Muscle of leg (tissue), 11 donors: Measurements from ENCODE around the gene CAMTA1. TPM values are rescaled to one million over a fixed set of nuclear protein-coding genes. Genes with fewer than 3 reads are reported as not detected.
A peak's percentile ranks its signal among the peaks of the same experiment; 100 is the strongest.

Source experiments
- DNase-seq: peaks from one replicate; pipeline ENCODE4 v3.0.0; 2013
- H3K27ac ChIP-seq: one replicate; pipeline ENCODE4 v1.5.1; 2013; ENCODE audit warnings: mild to moderate bottlenecking, low read length, control low read depth
- H3K27me3 ChIP-seq: one replicate; pipeline ENCODE4 v1.6.1; 2013; ENCODE audit warnings: low read length; ENCODE audit not compliant: control insufficient read depth, insufficient read depth
- H3K36me3 ChIP-seq: one replicate; pipeline ENCODE4 v1.6.1; 2013; ENCODE audit warnings: low read length; ENCODE audit not compliant: control insufficient read depth, insufficient read depth
- H3K4me1 ChIP-seq: one replicate; pipeline ENCODE4 v1.6.1; 2013; ENCODE audit warnings: low read length; ENCODE audit not compliant: control insufficient read depth, insufficient read depth
- H3K4me3 ChIP-seq: one replicate; pipeline ENCODE4 v1.5.1; 2013; ENCODE audit warnings: low read length, control low read depth
- H3K9me3 ChIP-seq: replicated peaks from 2 replicates; pipeline ENCODE4 v1.6.1; 2013; ENCODE audit warnings: low read depth, low read length; ENCODE audit not compliant: control insufficient read depth
- WGBS: methylation state at CpG from one replicate; pipeline ENCODE4 v1.1.5; 2013; ENCODE audit warnings: missing lambda C conversion rate; ENCODE audit not compliant: insufficient coverage; 5-methylcytosine and 5-hydroxymethylcytosine counted together
- polyA plus RNA-seq, 8 donors: library from polyadenylated mRNA; unstranded; fragments of 120-200 nt; gene quantifications; one replicate each; pipeline versions ENCODE4 v1.2.1 to v1.2.3, GENCODE V29; 2013; ENCODE audit warnings: inconsistent platforms in 1 of 8, low replicate concordance in 1 of 8; ENCODE audit not compliant: insufficient read length in 8 of 8, insufficient read depth in 1 of 8
- total RNA-seq: library from RNA; stranded (reverse); fragments of 120-200 nt; gene quantifications from one replicate; pipeline ENCODE4 v1.2.4, GENCODE V29; 2013

CAMTA1 gene
- total and polyA plus RNA-seq, 9 donors = 36.4 to 56.4 (median 47.7) TPM

- Histone ChIP-seq H3K4me3 (no peak overlapping the region), H3K27me3 (peaks cover 4% of the 10 kb centered on the region), H3K27ac (no peak overlapping the region), H3K9me3 (no peaks in the 10 kb centered on the region), H3K4me1 (no peaks in the 10 kb centered on the region), H3K36me3 (no peaks in the 10 kb centered on the region)
- DNase-seq = no peak
- WGBS = 85% methylated on average over 13 of the region's 16 CpGs
Observed at GRCh38 chr1:6975331-6976043, 190.2 kb downstream of the CAMTA1 start.

GRCh38 chr1:6976044-6976375 is 190.8 kb downstream of the CAMTA1 start:
- Histone ChIP-seq H3K36me3 (no peaks in the 10 kb centered on the region), H3K4me1 (no peaks in the 10 kb centered on the region), H3K27me3 (peaks cover 4% of the 10 kb centered on the region), H3K9me3 (no peaks in the 10 kb centered on the region), H3K4me3 (no peak overlapping the region), H3K27ac (no peak overlapping the region)
- WGBS = 65% methylated on average over 6 of the region's 6 CpGs
- no peak for DNase-seq

GRCh38 chr1:6979003-6979613 is 193.9 kb downstream of the CAMTA1 start:
- Histone ChIP-seq H3K4me3 (no peak overlapping the region), H3K9me3 (no peaks in the 10 kb centered on the region), H3K36me3 (no peaks in the 10 kb centered on the region), H3K27ac (no peak overlapping the region), H3K27me3 (no peaks in the 10 kb centered on the region), H3K4me1 (no peaks in the 10 kb centered on the region)
- WGBS = 60% methylated on average over 3 of the region's 5 CpGs
- DNase-seq = no peak

- H3K9me3 ChIP-seq = no peaks in the 10 kb centered on the region
- no peaks in the 10 kb centered on the region for H3K36me3 ChIP-seq
- no peaks in the 10 kb centered on the region for H3K27me3 ChIP-seq
- H3K4me3 ChIP-seq = no peak overlapping the region
- no peak overlapping the region for H3K27ac ChIP-seq
- H3K4me1 ChIP-seq = peaks cover 15% of the 10 kb centered on the region
- no peak for DNase-seq
Observed at GRCh38 chr1:6981595-6981994, 196.3 kb downstream of the CAMTA1 start.

GRCh38 chr1:6982443-6982842 is 197.2 kb downstream of the CAMTA1 start:
- WGBS = 91% methylated on average over 7 of the region's 9 CpGs
- no peaks in the 10 kb centered on the region for H3K36me3 ChIP-seq
- H3K9me3 ChIP-seq = no peaks in the 10 kb centered on the region

GRCh38 chr1:6982860-6983259 is 197.6 kb downstream of the CAMTA1 start:
- Histone ChIP-seq H3K9me3 (no peaks in the 10 kb centered on the region), H3K36me3 (no peaks in the 10 kb centered on the region), H3K4me3 (no peak overlapping the region), H3K4me1 (peaks cover 15% of the 10 kb centered on the region), H3K27me3 (no peaks in the 10 kb centered on the region), H3K27ac (no peak overlapping the region)
- no peak for DNase-seq
- 80% methylated on average over 1 of the region's 2 CpGs for WGBS

More at GRCh38 chr1:6982443-6982842, 197.2 kb downstream of the CAMTA1 start:
- no peak for DNase-seq
- Histone ChIP-seq H3K4me1 (peaks cover 15% of the 10 kb centered on the region), H3K27me3 (no peaks in the 10 kb centered on the region), H3K27ac (no peak overlapping the region), H3K4me3 (no peak overlapping the region)

GRCh38 chr1:6984536-6984935 is 199.3 kb downstream of the CAMTA1 start:
- Histone ChIP-seq H3K36me3 (no peaks in the 10 kb centered on the region), H3K27me3 (no peaks in the 10 kb centered on the region), H3K4me1 (peaks cover 15% of the 10 kb centered on the region), H3K27ac (peak overlapping the region; percentile 29), H3K4me3 (no peak overlapping the region), H3K9me3 (no peaks in the 10 kb centered on the region)
- 35% methylated on average over 12 of the region's 14 CpGs for WGBS
- DNase-seq = peak; percentile 54

GRCh38 chr1:6984986-6985385 is 199.7 kb downstream of the CAMTA1 start:
- no peaks in the 10 kb centered on the region for H3K36me3 ChIP-seq
- no peaks in the 10 kb centered on the region for H3K27me3 ChIP-seq
- H3K4me3 ChIP-seq = no peak overlapping the region
- H3K4me1 ChIP-seq = peaks cover 15% of the 10 kb centered on the region
- WGBS = 14% methylated on average over 6 of the region's 7 CpGs
- peak overlapping the region; percentile 29 for H3K27ac ChIP-seq
- H3K9me3 ChIP-seq = no peaks in the 10 kb centered on the region
- peak; percentile 94 for DNase-seq

GRCh38 chr1:6985549-6986276 is 200.5 kb downstream of the CAMTA1 start:
- WGBS = 72% methylated on average over 9 of the region's 17 CpGs

GRCh38 chr1:6986281-6986680 is 201.0 kb downstream of the CAMTA1 start:
- no peaks in the 10 kb centered on the region for H3K27me3 ChIP-seq
- no peaks in the 10 kb centered on the region for H3K36me3 ChIP-seq
- DNase-seq = no peak
- peaks cover 15% of the 10 kb centered on the region for H3K4me1 ChIP-seq
- H3K4me3 ChIP-seq = no peak overlapping the region
- no peaks in the 10 kb centered on the region for H3K9me3 ChIP-seq
- no peak overlapping the region for H3K27ac ChIP-seq
- 91% methylated on average over 8 of the region's 8 CpGs for WGBS

More at GRCh38 chr1:6985549-6986276, 200.5 kb downstream of the CAMTA1 start:
- no peaks in the 10 kb centered on the region for H3K27me3 ChIP-seq
- no peak overlapping the region for H3K27ac ChIP-seq
- DNase-seq = no peak
- H3K4me3 ChIP-seq = no peak overlapping the region
- no peaks in the 10 kb centered on the region for H3K9me3 ChIP-seq
- peaks cover 15% of the 10 kb centered on the region for H3K4me1 ChIP-seq
- no peaks in the 10 kb centered on the region for H3K36me3 ChIP-seq
